ENCODE data around the gene UBA1. TPM values are rescaled to one million over a fixed set of nuclear protein-coding genes. Genes with fewer than 3 reads are reported as not detected.

The UBA1 gene
- total and polyA plus RNA-seq, 2 donors (not counting 3 experiments of a cell fraction or from before 2014, with no cell fraction given) = 237 to 297 TPM

DNA sequence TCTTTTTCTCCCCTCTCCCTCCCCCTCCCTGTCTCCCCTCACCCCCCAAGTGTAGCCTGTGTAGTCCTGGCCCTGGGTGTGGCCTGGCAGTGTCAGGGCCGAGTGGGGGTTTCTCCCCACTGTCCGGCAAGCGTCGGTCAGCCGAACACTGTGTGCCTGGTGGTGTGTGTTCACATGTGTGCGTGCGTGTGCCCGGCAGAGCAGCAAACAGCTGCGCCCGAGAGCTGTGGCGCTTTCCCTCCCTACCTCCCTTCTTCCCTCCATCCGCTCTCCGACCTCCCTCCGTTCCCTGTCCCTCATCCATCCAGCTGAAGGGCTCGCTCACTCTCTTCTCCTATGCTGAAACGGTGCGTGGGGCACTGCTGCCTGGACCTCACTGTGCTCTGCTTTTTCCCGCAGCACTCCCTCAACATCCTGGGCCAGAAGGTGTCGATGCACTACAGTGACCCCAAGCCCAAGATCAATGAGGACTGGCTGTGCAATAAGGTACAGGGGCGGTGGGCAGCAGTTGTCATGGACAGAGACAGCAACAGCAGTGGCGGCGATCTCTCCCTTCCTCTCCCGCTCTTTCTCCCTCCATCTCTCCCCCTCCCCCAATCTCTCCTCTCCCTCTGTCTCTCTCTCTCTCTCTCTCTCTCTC lies 17.4 kb upstream of the UBA1 start:
- TF ChIP-seq, protein P1, sequence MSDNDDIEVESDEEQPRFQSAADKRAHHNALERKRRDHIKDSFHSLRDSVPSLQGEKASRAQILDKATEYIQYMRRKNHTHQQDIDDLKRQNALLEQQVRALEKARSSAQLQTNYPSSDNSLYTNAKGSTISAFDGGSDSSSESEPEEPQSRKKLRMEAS (IDR thresholded peaks at IDR 0.05; ENCODE audit: insufficient read depth, insufficient read length) = no peak
- TF ChIP-seq POLR2A (IDR thresholded peaks at IDR 0.05; ENCODE audit: low read depth, low read length) = no peak
- TF ChIP-seq, protein P2, sequence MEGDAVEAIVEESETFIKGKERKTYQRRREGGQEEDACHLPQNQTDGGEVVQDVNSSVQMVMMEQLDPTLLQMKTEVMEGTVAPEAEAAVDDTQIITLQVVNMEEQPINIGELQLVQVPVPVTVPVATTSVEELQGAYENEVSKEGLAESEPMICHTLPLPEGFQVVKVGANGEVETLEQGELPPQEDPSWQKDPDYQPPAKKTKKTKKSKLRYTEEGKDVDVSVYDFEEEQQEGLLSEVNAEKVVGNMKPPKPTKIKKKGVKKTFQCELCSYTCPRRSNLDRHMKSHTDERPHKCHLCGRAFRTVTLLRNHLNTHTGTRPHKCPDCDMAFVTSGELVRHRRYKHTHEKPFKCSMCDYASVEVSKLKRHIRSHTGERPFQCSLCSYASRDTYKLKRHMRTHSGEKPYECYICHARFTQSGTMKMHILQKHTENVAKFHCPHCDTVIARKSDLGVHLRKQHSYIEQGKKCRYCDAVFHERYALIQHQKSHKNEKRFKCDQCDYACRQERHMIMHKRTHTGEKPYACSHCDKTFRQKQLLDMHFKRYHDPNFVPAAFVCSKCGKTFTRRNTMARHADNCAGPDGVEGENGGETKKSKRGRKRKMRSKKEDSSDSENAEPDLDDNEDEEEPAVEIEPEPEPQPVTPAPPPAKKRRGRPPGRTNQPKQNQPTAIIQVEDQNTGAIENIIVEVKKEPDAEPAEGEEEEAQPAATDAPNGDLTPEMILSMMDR (IDR thresholded peaks at IDR 0.05; ENCODE audit: extremely low read depth in 1 of 2, insufficient read depth in 1 of 2, low read depth in 1 of 2, low read length in 2 of 2) = no peak
- TF ChIP-seq MYC (IDR thresholded peaks at IDR 0.05; ENCODE audit: low read depth, low read length) = no peak
- no peak for TF ChIP-seq JUN (IDR thresholded peaks at IDR 0.05; ENCODE audit: borderline replicate concordance, insufficient read depth, insufficient read length, low read depth)
- no peak for TF ChIP-seq FOS (IDR thresholded peaks at IDR 0.05; ENCODE audit: borderline replicate concordance, insufficient read depth, low read length)
- TF ChIP-seq EZH2 (IDR thresholded peaks at IDR 0.05; ENCODE audit: borderline replicate concordance, low read depth, low read length, severe bottlenecking) = no peak
- no peak for TF ChIP-seq POLR2AphosphoS5 (IDR thresholded peaks at IDR 0.05; ENCODE audit: insufficient read depth, low read depth, low read length)
- TF ChIP-seq GATA2 (IDR thresholded peaks at IDR 0.05; ENCODE audit: insufficient read depth, insufficient read length, low read depth, low read length) = no peak
- POLR2A ChIA-PET = no interaction called here
- no peak for FAIRE-seq
- BruUV-seq (replicated peaks) = no TSS peak
- Histone ChIP-seq H3K9me1 (replicated peaks; ENCODE audit: control insufficient read depth, extremely low read depth, insufficient read depth, low read length) (no peaks in the 10 kb centered on the region), H3K36me3 (ENCODE audit: control insufficient read depth in 2 of 2, extremely low read depth in 1 of 2, insufficient read depth in 2 of 2, low read length in 2 of 2) (peaks cover 0 to 49% of the 10 kb centered on the region in 2 experiments), H2AFZ (ENCODE audit: low read depth, low read length) (no peak overlapping the region), H3K79me2 (ENCODE audit: control insufficient read depth, insufficient read depth, low read length) (no peaks in the 10 kb centered on the region), H3K9ac (replicated peaks; ENCODE audit: extremely low read depth, insufficient read depth, low read length) (no peak overlapping the region), H4K20me1 (replicated peaks; ENCODE audit: control insufficient read depth, extremely low read depth, insufficient read depth, low read length) (no peaks in the 10 kb centered on the region), H3K4me3 (replicated peaks in 1 of 3; ENCODE audit: insufficient read depth in 1 of 3, low read depth in 1 of 3, low read length in 3 of 3) (no peak overlapping the region), H3K4me2 (ENCODE audit: insufficient read depth, low read length) (no peak overlapping the region), H3K27me3 (ENCODE audit: control insufficient read depth in 2 of 2, insufficient read depth in 2 of 2, low read length in 2 of 2) (no peaks in the 10 kb centered on the region), H3K4me1 (ENCODE audit: control insufficient read depth, extremely low read depth, insufficient read depth, low read length) (no peaks in the 10 kb centered on the region), H3K27ac (ENCODE audit: insufficient read depth, low read depth, low read length) (no peak overlapping the region), H3K9me3 (replicated peaks; ENCODE audit: control insufficient read depth, insufficient read depth, low read length) (no peaks in the 10 kb centered on the region)
- dilution Hi-C loops (cut with MboI; ENCODE audit: extremely low pct_ligation_motif_present, low sequenced_read_pairs) (no loop called here), intact Hi-C loops (cut with micrococcal nuclease) (no loop called here)
- CTCF ChIA-PET = no interaction called here
- no peak for DNase-seq (ENCODE audit: low read depth, low spot score)

Data from endothelial cell of umbilical vein (primary cell).